NCI-H1417 treated with DMSO at 0.1 percent for 48 hours (cell line): Measurements from ENCODE around the gene C20orf173.
A peak's percentile ranks its signal among the peaks of the same experiment; 100 is the strongest.
"Not testable (repeated sequence)": the region's sequence is repeated elsewhere in the genome, so short reads cannot be mapped to it uniquely, and the experiment has no call there.

Source experiments
- DNase-seq: peaks from one replicate; lab custom pipeline; 2025; lab: John Stamatoyannopoulos, UW

Gene C20orf173

GRCh38 chr20:35546127-35546526 is 16.7 kb upstream of the C20orf173 start:
- no peak for DNase-seq

- not testable (repeated sequence) for DNase-seq
These were observed 15.5 kb upstream of the C20orf173 start for GRCh38 chr20:35544941-35545340.

GRCh38 chr20:35544436-35544835 is 15.0 kb upstream of the C20orf173 start:
- no peak for DNase-seq

DNA sequence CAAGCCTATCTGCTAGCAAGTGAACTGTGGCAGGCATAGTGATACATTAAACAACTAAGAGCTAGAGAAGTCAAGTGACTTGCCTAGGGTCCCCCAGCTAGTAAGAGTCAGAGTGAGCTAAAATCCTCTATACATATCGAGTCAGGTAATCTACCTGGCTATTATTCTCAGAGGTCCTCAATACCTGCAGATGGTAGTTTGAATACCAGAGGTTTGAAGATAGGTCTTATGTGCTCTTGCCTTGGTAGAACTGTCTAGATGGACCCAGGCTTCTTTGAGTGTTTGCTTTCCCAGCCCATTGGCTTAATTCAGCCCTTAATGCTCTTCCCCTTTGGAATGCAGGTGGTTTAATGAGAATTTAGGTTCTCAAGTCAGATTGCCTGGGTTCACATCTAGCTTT is 13.5 kb upstream of the C20orf173 start:
- no peak for DNase-seq

- DNase-seq: peak; percentile 92
These were observed 12.6 kb upstream of the C20orf173 start, which contains the start of gene ERGIC3 for GRCh38 chr20:35541783-35542662. ERGIC3 (plus strand) TSS chr20:35542078; CDS start chr20:35542098, 20 bp downstream.

- no peak for DNase-seq
These were observed 11.8 kb upstream of the C20orf173 start for GRCh38 chr20:35541118-35541782.

- peak; percentile 67 for DNase-seq
These were observed 10.3 kb upstream of the C20orf173 start for GRCh38 chr20:35539756-35540212.

GRCh38 chr20:35527122-35527769 is 2.2 kb downstream of the C20orf173 start:
- no peak for DNase-seq

DNA sequence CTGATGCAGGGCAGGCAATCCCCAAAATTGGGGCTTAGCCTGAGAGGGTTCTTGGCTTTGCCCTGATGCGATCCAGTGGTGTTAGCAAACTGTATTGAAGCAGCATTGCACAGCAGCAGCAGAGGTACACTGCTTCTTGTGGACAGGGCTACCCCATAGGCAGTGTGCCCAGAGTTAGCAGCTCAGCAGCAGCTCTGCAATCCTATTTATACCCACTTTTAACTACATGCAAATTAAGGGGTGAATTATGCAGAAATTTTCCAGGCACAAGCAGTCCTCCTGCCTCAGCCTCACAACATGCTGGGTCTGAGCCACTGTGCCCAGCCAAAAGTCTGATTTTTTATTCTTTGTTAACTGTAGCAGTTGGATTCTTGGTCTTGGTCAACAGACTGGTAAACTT is 3.8 kb downstream of the C20orf173 start:
- DNase-seq: no peak

GRCh38 chr20:35523298-35523888 is 6.1 kb downstream of the C20orf173 start:
- DNase-seq: no peak

GRCh38 chr20:35518955-35519354 is 10.5 kb downstream of the C20orf173 start:
- no peak for DNase-seq

- not testable (repeated sequence) for DNase-seq
These were observed 11.7 kb downstream of the C20orf173 start for GRCh38 chr20:35517767-35518166.

- DNase-seq: no peak
These were observed 12.3 kb downstream of the C20orf173 start for GRCh38 chr20:35517125-35517524.

GRCh38 chr20:35515949-35516645 is 13.4 kb downstream of the C20orf173 start:
- DNase-seq: no peak

- DNase-seq: no peak
These were observed 14.1 kb downstream of the C20orf173 start for GRCh38 chr20:35515341-35515740.

GRCh38 chr20:35514371-35514932 is 15.0 kb downstream of the C20orf173 start:
- DNase-seq: no peak

DNA sequence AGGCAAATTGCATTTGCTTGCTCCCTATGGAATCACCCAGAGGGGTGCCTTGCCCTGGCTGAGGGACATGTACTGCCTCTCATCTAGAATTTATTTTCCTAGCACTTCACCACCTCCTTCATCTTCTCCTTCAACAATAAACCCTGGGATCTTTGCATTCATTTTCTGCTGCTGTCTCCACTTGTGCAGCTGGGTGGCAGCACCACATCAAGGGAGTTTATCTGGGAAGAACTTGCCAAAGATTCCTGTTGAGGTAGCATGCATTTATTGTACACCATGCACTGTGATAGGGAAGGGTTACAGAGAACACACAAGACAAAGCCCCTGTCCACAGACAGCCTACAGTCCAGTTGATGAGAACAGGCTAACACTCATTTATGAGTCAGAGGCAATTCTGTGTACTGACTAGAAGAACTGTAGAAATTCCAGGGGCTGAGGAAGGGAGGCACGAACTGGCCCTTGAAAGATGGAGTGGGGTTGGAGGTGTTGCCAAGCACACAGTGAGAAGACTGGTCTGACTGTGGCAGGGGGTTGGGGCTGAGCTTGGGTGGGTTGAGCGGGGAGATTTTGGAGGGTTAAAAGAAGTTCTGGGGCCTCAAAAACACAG is 17.5 kb downstream of the C20orf173 start:
- no peak for DNase-seq

DNA sequence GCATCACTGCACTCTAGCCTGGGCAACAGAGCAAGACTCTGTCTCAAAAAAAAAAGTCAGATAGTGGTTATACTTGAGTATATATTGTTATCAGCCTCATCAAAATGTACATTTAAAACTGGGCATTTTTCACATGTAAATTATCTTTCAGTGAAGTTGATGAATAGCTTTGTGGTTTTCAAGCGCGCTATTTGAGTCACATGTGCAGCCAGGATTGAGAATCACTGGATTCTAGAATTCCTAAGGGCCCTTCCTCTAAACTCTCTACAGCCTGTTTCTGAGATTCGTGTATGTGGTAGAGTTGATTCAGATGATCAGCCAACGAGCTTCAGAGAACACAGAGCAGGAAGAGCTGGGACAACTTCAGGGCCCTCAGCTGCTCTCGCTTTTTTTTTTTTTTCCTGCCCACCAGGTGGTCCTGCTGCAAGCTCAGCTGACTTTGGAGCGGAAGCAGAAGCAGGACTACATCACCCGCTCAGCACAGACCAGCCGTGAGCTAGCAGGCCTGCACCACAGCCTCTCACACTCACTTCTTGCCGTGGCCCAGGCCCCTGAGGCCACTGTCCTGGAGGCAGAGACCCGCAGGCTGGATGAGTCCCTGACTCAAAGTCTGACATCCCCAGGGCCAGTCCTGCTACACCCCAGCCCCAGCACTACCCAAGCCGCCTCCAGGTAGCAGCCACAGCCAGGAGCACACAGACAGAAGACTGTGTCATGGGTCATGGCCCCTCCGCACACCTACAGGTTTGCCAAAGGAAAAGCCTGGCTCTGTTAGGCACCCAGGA is 18.3 kb downstream of the C20orf173 start:
- DNase-seq: no peak

- no peak for DNase-seq
These were observed 20.8 kb downstream of the C20orf173 start for GRCh38 chr20:35508493-35509218.
